ENCODE results near the gene BET1L. TPM values are rescaled to one million over a fixed set of nuclear protein-coding genes. Genes with fewer than 3 reads are reported as not detected.
"Not testable (repeated sequence)": the region's sequence is repeated elsewhere in the genome, so short reads cannot be mapped to it uniquely, and the experiment has no call there.

The BET1L gene
- polyA plus RNA-seq, 4 donors: 30.4 to 58.2 (median 35.5) TPM

DNA sequence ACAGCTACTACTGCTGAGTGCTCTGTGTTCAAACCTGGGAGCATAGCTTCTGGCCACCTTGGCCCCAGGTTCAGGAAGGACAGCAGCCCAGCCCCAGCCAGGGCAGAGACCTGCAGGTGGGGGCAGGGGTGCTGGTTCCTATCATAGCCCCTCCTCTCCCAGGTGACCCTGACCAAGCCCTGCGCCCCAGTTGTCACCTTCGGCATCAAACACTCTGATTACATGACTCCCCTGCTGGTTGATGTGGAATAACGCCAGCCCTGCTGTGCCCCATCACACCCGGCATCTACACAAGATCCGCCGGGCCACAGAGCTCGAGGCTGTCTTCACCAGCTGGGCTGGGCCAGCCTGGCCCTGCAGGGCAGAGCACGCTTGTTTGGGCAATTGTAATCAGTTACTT, 7.4 kb downstream of the BET1L start:
- H3K27ac ChIP-seq (ENCODE audit: low read depth in 1 of 3, low read length in 2 of 3): no peak overlapping the region
- 55 to 70% (median 60%) methylated on average over 8 of the region's 8 CpGs for WGBS, 3 donors
- DNase-seq: no peak
- H3K4me3 ChIP-seq (ENCODE audit: low read depth in 1 of 3, low read length in 3 of 3): no peak overlapping the region
- no peaks in the 10 kb centered on the region for H3K27me3 ChIP-seq (ENCODE audit: control insufficient read depth in 3 of 3, insufficient read depth in 3 of 3, low read length in 3 of 3)
- peaks cover 0 to 2% (median 0%) of the 10 kb centered on the region in 3 donors for H3K4me1 ChIP-seq (ENCODE audit: control insufficient read depth in 3 of 3, insufficient read depth in 2 of 3, low read depth in 1 of 3, low read length in 2 of 3)
- no peak for FAIRE-seq
- peaks cover 0 to 3% of the 10 kb centered on the region in 2 donors for H3K9me3 ChIP-seq (ENCODE audit: control insufficient read depth in 2 of 2, insufficient read depth in 1 of 2, low read depth in 1 of 2, low read length in 1 of 2)
- peaks cover 0 to 47% (median 3%) of the 10 kb centered on the region in 3 donors for H3K36me3 ChIP-seq (ENCODE audit: control insufficient read depth in 3 of 3, insufficient read depth in 2 of 3, low read depth in 1 of 3, low read length in 3 of 3)

DNA sequence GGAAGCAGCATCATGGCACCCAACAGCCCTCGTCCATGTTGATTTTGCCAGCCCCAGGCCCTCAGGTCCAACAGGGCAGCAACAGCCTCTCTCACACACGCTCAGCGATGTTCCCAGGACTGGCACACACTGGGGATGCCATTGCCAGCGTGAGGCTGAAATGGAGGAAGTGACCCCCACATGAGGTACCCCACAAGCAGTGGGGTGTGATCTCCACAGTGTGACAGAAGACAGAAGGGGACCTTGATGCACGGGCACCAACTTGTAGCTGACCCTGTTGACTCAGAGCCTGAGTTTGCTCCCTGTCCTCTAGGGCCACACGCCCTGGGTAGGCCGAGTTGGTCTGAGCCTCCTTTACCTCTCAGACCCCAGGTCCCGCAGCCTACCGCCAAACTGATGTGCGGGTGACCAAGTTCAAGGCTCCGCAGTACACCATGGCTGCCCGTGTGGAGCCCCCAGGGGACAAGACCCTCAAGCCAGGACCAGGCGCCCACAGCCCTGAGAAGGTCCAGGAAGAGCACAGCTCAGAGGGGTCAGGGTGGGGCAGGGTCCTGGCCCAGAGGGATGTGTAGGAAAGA, 8.1 kb downstream of the BET1L start:
- peaks cover 0 to 2% (median 0%) of the 10 kb centered on the region in 3 donors for H3K4me1 ChIP-seq (ENCODE audit: control insufficient read depth in 3 of 3, insufficient read depth in 2 of 3, low read depth in 1 of 3, low read length in 2 of 3)
- no peak overlapping the region for H3K4me3 ChIP-seq (ENCODE audit: low read depth in 1 of 3, low read length in 3 of 3)
- no peaks in the 10 kb centered on the region for H3K27me3 ChIP-seq (ENCODE audit: control insufficient read depth in 3 of 3, insufficient read depth in 3 of 3, low read length in 3 of 3)
- peaks cover 0 to 40% (median 0%) of the 10 kb centered on the region in 3 donors for H3K36me3 ChIP-seq (ENCODE audit: control insufficient read depth in 3 of 3, insufficient read depth in 2 of 3, low read depth in 1 of 3, low read length in 3 of 3)
- no peak overlapping the region for H3K27ac ChIP-seq (ENCODE audit: low read depth in 1 of 3, low read length in 2 of 3)
- 84 to 89% (median 85%) methylated on average over 13 of the region's 13 CpGs for WGBS, 3 donors
- H3K9me3 ChIP-seq (ENCODE audit: control insufficient read depth in 2 of 2, insufficient read depth in 1 of 2, low read depth in 1 of 2, low read length in 1 of 2): peaks cover 0 to 3% of the 10 kb centered on the region in 2 donors
- no peak for FAIRE-seq
- no peak for DNase-seq

DNA sequence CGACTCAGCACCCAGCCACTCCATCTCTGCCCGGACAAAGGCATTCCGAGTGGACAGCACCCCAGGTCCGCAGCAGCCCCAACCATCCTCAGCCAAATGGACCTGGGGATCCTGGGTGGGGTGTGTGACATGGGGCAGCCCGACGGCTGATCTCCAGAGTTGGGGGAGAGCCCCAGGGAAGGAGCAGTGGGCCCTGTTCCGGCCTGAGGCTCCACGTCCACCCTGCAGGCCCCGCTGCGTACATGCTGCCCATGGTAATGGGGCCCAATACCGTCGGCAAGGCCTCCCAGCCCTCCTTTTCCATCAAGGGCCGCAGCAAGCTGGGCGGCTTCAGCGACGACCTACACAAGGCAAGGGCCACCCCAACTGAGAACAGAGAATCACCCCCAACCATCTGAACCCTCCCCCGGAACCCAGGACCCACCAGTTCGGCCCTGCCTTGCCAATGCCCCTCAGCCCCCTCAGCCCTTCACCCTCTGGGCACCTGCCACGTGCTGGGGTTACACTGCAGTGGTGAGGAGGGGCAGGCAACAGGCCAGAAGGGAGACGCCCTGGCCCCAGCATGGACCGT, 8.9 kb downstream of the BET1L start:
- FAIRE-seq (no peak), DNase-seq (no peak)
- WGBS, 3 donors: 86 to 92% (median 89%) methylated on average over 21 of the region's 21 CpGs
- Histone ChIP-seq H3K27ac (ENCODE audit: low read depth in 1 of 3, low read length in 2 of 3) (no peak overlapping the region), H3K36me3 (ENCODE audit: control insufficient read depth in 3 of 3, insufficient read depth in 2 of 3, low read depth in 1 of 3, low read length in 3 of 3) (peaks cover 0 to 32% (median 0%) of the 10 kb centered on the region in 3 donors), H3K9me3 (ENCODE audit: control insufficient read depth in 2 of 2, insufficient read depth in 1 of 2, low read depth in 1 of 2, low read length in 1 of 2) (peaks cover 0 to 3% of the 10 kb centered on the region in 2 donors), H3K4me3 (ENCODE audit: low read depth in 1 of 3, low read length in 3 of 3) (no peak overlapping the region), H3K4me1 (ENCODE audit: control insufficient read depth in 3 of 3, insufficient read depth in 2 of 3, low read depth in 1 of 3, low read length in 2 of 3) (peaks cover 0 to 2% (median 0%) of the 10 kb centered on the region in 3 donors), H3K27me3 (ENCODE audit: control insufficient read depth in 3 of 3, insufficient read depth in 3 of 3, low read length in 3 of 3) (no peaks in the 10 kb centered on the region)

DNA sequence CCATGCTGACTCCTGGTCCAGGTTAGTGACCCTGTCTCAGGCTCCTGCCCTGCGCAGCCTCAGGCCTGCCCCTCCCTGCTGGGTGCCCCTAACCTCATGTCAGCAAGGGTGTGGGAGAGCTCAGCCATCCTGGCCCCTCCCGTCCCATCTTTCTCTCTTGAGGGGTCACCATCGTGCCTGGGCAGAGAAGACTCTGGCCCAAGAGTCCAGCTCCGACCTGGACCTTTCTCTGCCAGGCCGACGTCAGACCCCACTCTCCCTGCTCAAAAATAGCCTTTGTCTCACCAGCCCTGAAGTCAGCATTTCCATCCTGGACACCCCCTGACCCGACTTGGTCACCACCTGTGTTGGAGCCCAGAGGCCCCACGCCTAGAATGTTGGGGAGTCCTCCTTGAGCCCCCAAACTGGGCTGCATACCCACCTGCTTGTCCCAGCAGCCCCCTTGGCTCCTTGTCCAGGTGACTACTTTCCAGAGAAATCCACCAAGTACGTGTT, 9.4 kb downstream of the BET1L start:
- Histone ChIP-seq H3K9me3 (ENCODE audit: control insufficient read depth in 2 of 2, insufficient read depth in 1 of 2, low read depth in 1 of 2, low read length in 1 of 2) (peaks cover 0 to 3% of the 10 kb centered on the region in 2 donors), H3K4me3 (ENCODE audit: low read depth in 1 of 3, low read length in 3 of 3) (no peak overlapping the region), H3K27ac (ENCODE audit: low read depth in 1 of 3, low read length in 2 of 3) (no peak overlapping the region), H3K27me3 (ENCODE audit: control insufficient read depth in 3 of 3, insufficient read depth in 3 of 3, low read length in 3 of 3) (no peaks in the 10 kb centered on the region), H3K36me3 (ENCODE audit: control insufficient read depth in 3 of 3, insufficient read depth in 2 of 3, low read depth in 1 of 3, low read length in 3 of 3) (peaks cover 0 to 27% (median 0%) of the 10 kb centered on the region in 3 donors), H3K4me1 (ENCODE audit: control insufficient read depth in 3 of 3, insufficient read depth in 2 of 3, low read depth in 1 of 3, low read length in 2 of 3) (peaks cover 0 to 2% (median 0%) of the 10 kb centered on the region in 3 donors)
- FAIRE-seq (no peak), DNase-seq (no peak)
- 85 to 87% (median 85%) methylated on average over 9 of the region's 9 CpGs for WGBS, 3 donors

DNA sequence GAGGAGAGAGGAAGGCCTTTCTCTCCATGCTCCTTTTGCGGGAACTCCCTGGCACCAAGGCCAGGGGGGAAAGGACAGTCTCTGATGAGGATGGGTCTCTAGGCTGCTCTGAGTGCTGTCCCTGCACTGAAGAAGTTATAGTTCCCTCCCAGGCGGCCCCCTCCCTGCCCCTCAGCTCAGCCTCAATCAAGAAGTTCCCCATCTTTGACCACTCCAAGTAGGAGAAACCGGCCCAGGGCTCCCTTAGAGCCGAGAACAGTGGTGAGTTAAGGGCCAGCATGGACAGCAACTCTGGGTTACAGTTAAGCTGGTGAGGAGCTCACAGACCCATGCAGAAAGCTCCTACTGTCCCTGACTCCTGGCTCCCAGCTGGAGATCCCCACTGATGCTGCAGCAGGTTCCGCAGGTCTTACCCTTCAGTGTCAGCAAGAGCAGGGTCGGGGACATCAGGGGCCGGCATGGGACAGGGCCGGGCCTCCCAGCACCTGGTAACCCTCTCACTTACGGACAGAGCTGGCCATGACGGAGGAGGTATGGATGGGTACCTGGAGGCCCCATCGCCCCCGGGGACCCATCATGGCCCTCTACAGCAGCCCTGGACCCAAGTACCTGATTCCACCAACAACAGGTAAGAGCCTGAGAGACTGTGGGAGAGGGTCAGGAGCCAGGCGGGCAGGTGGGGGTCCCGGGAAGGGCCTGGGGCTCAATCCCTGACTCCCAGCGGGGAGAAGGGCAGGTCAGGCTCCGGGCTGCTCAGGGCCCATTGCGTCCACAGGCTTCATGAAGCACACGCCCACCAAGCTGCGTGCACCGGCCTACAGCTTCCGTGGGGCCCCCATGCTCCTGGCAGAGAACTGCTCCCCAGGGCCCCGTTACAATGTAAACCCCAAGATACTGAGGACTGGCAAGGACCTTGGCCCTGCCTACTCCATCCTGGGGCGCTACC, 10.1 kb downstream of the BET1L start:
- no peaks in the 10 kb centered on the region for H3K27me3 ChIP-seq (ENCODE audit: control insufficient read depth in 3 of 3, insufficient read depth in 3 of 3, low read length in 3 of 3)
- 75 to 81% (median 78%) methylated on average over 23 of the region's 23 CpGs for WGBS, 3 donors
- H3K27ac ChIP-seq (ENCODE audit: low read depth in 1 of 3, low read length in 2 of 3): no peak overlapping the region
- peaks cover 0 to 22% (median 0%) of the 10 kb centered on the region in 3 donors for H3K36me3 ChIP-seq (ENCODE audit: control insufficient read depth in 3 of 3, insufficient read depth in 2 of 3, low read depth in 1 of 3, low read length in 3 of 3)
- FAIRE-seq (no peak), DNase-seq (no peak)
- no peak overlapping the region for H3K4me3 ChIP-seq (ENCODE audit: low read depth in 1 of 3, low read length in 3 of 3)
- no peaks in the 10 kb centered on the region for H3K4me1 ChIP-seq (ENCODE audit: control insufficient read depth in 3 of 3, insufficient read depth in 2 of 3, low read depth in 1 of 3, low read length in 2 of 3)
- H3K9me3 ChIP-seq (ENCODE audit: control insufficient read depth in 2 of 2, insufficient read depth in 1 of 2, low read depth in 1 of 2, low read length in 1 of 2): peaks cover 0 to 3% of the 10 kb centered on the region in 2 donors

DNA sequence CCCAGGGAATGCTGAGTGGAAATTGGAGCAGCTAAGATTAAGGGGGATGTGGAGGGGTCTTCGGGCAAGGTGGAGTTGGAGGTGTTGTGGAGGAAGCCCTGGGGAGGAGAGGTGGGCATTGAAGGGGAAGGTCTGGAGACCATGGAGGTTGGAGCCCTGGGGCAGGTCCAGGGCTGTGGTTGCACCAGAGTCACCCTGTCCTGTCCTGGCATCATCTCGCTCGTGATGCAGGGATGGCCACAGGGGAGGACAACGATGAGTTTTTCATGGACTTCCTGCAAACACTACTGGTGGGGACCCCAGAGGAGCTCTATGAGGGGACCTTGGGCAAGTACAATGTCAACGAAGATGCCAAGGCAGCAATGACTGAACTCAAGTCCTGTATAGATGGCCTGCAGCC, 13.7 kb downstream of the BET1L start:
- H3K27me3 ChIP-seq (ENCODE audit: control insufficient read depth in 3 of 3, insufficient read depth in 3 of 3, low read length in 3 of 3); H3K4me3 ChIP-seq (ENCODE audit: low read depth in 1 of 3, low read length in 3 of 3); H3K27ac ChIP-seq (ENCODE audit: low read depth in 1 of 3, low read length in 2 of 3); H3K4me1 ChIP-seq (ENCODE audit: control insufficient read depth in 3 of 3, insufficient read depth in 2 of 3, low read depth in 1 of 3, low read length in 2 of 3); DNase-seq; H3K36me3 ChIP-seq (ENCODE audit: control insufficient read depth in 3 of 3, insufficient read depth in 2 of 3, low read depth in 1 of 3, low read length in 3 of 3); FAIRE-seq; H3K9me3 ChIP-seq (ENCODE audit: control insufficient read depth in 2 of 2, insufficient read depth in 1 of 2, low read depth in 1 of 2, low read length in 1 of 2): not testable (repeated sequence)
- 61 to 74% (median 72%) methylated on average over 5 of the region's 5 CpGs for WGBS, 3 donors

DNA sequence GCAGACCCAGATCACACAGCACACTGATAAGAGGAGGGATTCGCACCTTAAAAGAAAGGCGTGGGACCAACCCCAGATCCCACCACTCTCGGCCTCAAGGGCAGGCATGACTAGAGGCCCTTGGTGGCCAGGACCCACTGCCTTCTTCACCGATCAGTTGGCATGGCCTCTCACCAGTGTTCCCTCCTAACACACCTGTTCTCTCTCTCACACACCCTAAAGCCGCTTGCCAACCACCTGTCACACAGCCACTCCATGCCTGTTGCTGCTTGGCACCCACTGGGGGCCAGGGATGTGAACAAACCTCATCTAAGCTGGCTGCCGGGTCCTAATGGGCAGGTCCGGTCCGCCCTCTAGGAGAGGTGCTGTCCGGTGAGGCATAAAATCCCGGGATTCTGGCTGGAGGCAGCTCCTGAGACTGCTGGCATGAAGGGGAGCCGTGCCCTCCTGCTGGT, 14.5 kb downstream of the BET1L start, which contains the start of gene SCGB1C1:
TSS of gene SCGB1C1 (plus strand) at position 405 of the 455 bp plus-strand sequence. CDS start at position 427, 22 bp downstream.
- H3K4me3 ChIP-seq (ENCODE audit: low read depth in 1 of 3, low read length in 3 of 3); DNase-seq; H3K9me3 ChIP-seq (ENCODE audit: control insufficient read depth in 2 of 2, insufficient read depth in 1 of 2, low read depth in 1 of 2, low read length in 1 of 2); H3K27me3 ChIP-seq (ENCODE audit: control insufficient read depth in 3 of 3, insufficient read depth in 3 of 3, low read length in 3 of 3); H3K27ac ChIP-seq (ENCODE audit: low read depth in 1 of 3, low read length in 2 of 3); H3K4me1 ChIP-seq (ENCODE audit: control insufficient read depth in 3 of 3, insufficient read depth in 2 of 3, low read depth in 1 of 3, low read length in 2 of 3); H3K36me3 ChIP-seq (ENCODE audit: control insufficient read depth in 3 of 3, insufficient read depth in 2 of 3, low read depth in 1 of 3, low read length in 3 of 3); FAIRE-seq: not testable (repeated sequence)
- WGBS, 3 donors: 65 to 90% (median 74%) methylated on average over 3 to 7 of the region's 11 CpGs
